Type B pancreatic cell (in vitro differentiated cells): ENCODE measurements around the gene NCKIPSD. TPM values are rescaled to one million over a fixed set of nuclear protein-coding genes. Genes with fewer than 3 reads are reported as not detected.
A peak's percentile ranks its signal among the peaks of the same experiment; 100 is the strongest.

Experiments
- DNase-seq: peaks from one replicate; pipeline ENCODE4 v3.0.0; 2021; ENCODE audit warnings: mixed read lengths; ENCODE audit not compliant: unreplicated experiment; ENCODE audit errors: extremely low spot score
- H3K27ac Mint-ChIP-seq: 2 replicates; pipeline ENCODE4 v1.8.0; 2021; ENCODE audit warnings: mild to moderate bottlenecking, mixed read lengths
- H3K27me3 Mint-ChIP-seq: 2 replicates; pipeline ENCODE4 v1.8.0; 2021; ENCODE audit warnings: mixed read lengths
- H3K36me3 Mint-ChIP-seq: 2 replicates; pipeline ENCODE4 v1.8.0; 2021; ENCODE audit warnings: mixed read lengths
- H3K4me1 Mint-ChIP-seq: one replicate; pipeline ENCODE4 v1.8.0; 2021; ENCODE audit warnings: mixed read lengths; ENCODE audit not compliant: unreplicated experiment
- H3K4me3 Mint-ChIP-seq: 2 replicates; pipeline ENCODE4 v1.8.0; 2021; ENCODE audit warnings: mild to moderate bottlenecking, mixed read lengths
- H3K9me3 Mint-ChIP-seq: 2 replicates; pipeline ENCODE4 v1.8.0; 2021; ENCODE audit warnings: mixed read lengths
- CTCF ChIP-seq: fragments of 200-600 bp; sonication (generic); conservative IDR thresholded peaks from 2 replicates; pipeline ENCODE4 v1.5.0; 2021; ENCODE audit warnings: antibody characterized with exemption, mild to moderate bottlenecking
- total RNA-seq: library from RNA; stranded (reverse); gene quantifications from 2 replicates; pipeline ENCODE4 v1.2.1, GENCODE V29; 2021; ENCODE audit warnings: low replicate concordance

NCKIPSD gene
- total RNA-seq, 1 donor from 2014 or later = 22.1 TPM

GRCh38 chr3:48693826-48694225 lies 8.1 kb upstream of the NCKIPSD start:
- Mint-ChIP-seq H3K27ac (no peak overlapping the region), H3K4me1 (peaks cover 10% of the 10 kb centered on the region), H3K9me3 (no peaks in the 10 kb centered on the region), H3K27me3 (no peaks in the 10 kb centered on the region), H3K4me3 (no peak overlapping the region), H3K36me3 (peaks cover 23% of the 10 kb centered on the region)
- no peak for TF ChIP-seq CTCF
- no peak for DNase-seq

DNA sequence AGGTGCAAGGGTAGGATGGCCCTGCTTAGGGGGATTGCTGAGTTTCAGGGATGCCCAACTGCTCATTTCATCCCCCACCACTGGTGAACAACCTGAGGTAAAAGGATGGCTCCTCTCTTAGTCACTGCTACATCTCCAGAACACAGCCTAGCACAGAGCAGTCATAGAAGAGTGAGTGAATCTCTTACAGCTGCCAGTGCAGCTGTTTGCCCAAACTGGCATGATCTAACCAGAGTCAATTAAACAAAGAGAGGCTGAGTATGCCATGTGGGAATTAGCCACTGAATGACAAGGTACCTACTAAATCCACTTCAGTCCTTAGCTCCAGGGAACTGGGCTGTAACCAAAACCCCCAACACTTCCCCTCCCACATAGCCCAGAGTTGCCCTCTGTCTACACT lies 6.8 kb upstream of the NCKIPSD start:
- H3K9me3 Mint-ChIP-seq = no peaks in the 10 kb centered on the region
- peaks cover 10% of the 10 kb centered on the region for H3K4me1 Mint-ChIP-seq
- no peak for TF ChIP-seq CTCF
- no peak for DNase-seq
- no peaks in the 10 kb centered on the region for H3K27me3 Mint-ChIP-seq
- H3K4me3 Mint-ChIP-seq = no peak overlapping the region
- H3K27ac Mint-ChIP-seq = no peak overlapping the region
- H3K36me3 Mint-ChIP-seq = peaks cover 24% of the 10 kb centered on the region

DNA sequence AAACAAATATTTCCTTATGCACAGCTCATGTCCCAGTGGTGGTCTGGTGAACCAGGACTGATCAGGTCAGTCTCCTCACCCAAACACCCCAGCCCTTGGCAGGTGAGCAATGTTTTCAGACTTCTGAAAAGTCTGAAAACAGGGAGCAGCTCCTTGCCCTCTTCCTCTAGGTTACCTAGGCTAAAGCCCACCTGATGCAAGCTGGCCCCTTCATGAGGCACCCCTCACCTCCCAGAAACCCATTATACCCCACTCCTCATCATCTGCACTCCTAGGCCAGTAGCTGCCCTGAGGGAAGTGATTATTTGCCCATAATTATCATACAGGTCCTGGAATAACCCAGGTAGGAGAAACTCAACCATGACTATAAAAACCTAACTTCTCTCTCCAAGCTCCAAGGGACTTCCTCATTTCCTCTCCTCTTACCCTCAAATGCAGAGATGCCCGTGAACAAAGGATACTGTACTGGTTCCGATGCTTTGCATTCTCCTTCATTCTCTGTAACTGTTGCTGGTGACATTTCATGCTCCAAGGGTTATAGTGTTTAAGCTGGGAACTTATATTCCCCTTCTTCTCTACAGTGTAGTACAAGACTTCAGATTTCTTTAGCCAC lies 5.2 kb upstream of the NCKIPSD start:
- Mint-ChIP-seq H3K4me3 (peak overlapping the region; percentile 21), H3K36me3 (peaks cover 27% of the 10 kb centered on the region), H3K9me3 (no peaks in the 10 kb centered on the region), H3K27me3 (no peaks in the 10 kb centered on the region), H3K27ac (peak overlapping the region; percentile 64), H3K4me1 (peaks cover 9% of the 10 kb centered on the region)
- TF ChIP-seq CTCF = no peak
- no peak for DNase-seq

- Mint-ChIP-seq H3K27ac (no peak overlapping the region), H3K4me3 (no peak overlapping the region), H3K9me3 (no peaks in the 10 kb centered on the region), H3K36me3 (peaks cover 18% of the 10 kb centered on the region), H3K4me1 (peaks cover 10% of the 10 kb centered on the region), H3K27me3 (no peaks in the 10 kb centered on the region)
- TF ChIP-seq CTCF = no peak
- DNase-seq = no peak
These were observed 3.7 kb upstream of the NCKIPSD start for GRCh38 chr3:48689384-48689783.

- peaks cover 18% of the 10 kb centered on the region for H3K36me3 Mint-ChIP-seq
These were observed 3.0 kb upstream of the NCKIPSD start for GRCh38 chr3:48688737-48689075.

More at GRCh38 chr3:48688737-48689075, 3.0 kb upstream of the NCKIPSD start:
- peak overlapping the region; percentile 35 for H3K27ac Mint-ChIP-seq
- TF ChIP-seq CTCF = no peak
- DNase-seq = no peak
- no peak overlapping the region for H3K4me3 Mint-ChIP-seq
- H3K4me1 Mint-ChIP-seq = peaks cover 15% of the 10 kb centered on the region
- H3K27me3 Mint-ChIP-seq = no peaks in the 10 kb centered on the region
- no peaks in the 10 kb centered on the region for H3K9me3 Mint-ChIP-seq
